Measurements from ENCODE around the gene DNAI7.
A peak's percentile ranks its signal among the peaks of the same experiment; 100 is the strongest.

Gene DNAI7

GRCh38 chr12:25186038-25186787 lies 8.7 kb downstream of the DNAI7 start:
- H3K4me3 ChIP-seq (ENCODE audit: control insufficient read depth, low read depth, low read length), result no peak overlapping the region
- no peak for TF ChIP-seq CTCF (conservative IDR thresholded peaks at IDR 0.05; ENCODE audit: control insufficient read depth, insufficient read depth, low read depth, low read length)
- DNase-seq (ENCODE audit: low read depth), result no peak

- TF ChIP-seq CTCF (conservative IDR thresholded peaks at IDR 0.05; ENCODE audit: control insufficient read depth, insufficient read depth, low read depth, low read length), result no peak
- H3K4me3 ChIP-seq (ENCODE audit: control insufficient read depth, low read depth, low read length), result no peak overlapping the region
- no peak for DNase-seq (ENCODE audit: low read depth)
These were observed 10.8 kb downstream of the DNAI7 start for GRCh38 chr12:25184132-25184531.

- no peak for TF ChIP-seq CTCF (conservative IDR thresholded peaks at IDR 0.05; ENCODE audit: control insufficient read depth, insufficient read depth, low read depth, low read length)
- no peak overlapping the region for H3K4me3 ChIP-seq (ENCODE audit: control insufficient read depth, low read depth, low read length)
- no peak for DNase-seq (ENCODE audit: low read depth)
These were observed 12.2 kb downstream of the DNAI7 start for GRCh38 chr12:25182765-25183164.

- DNase-seq (ENCODE audit: low read depth), result no peak
- no peak overlapping the region for H3K4me3 ChIP-seq (ENCODE audit: control insufficient read depth, low read depth, low read length)
- TF ChIP-seq CTCF (conservative IDR thresholded peaks at IDR 0.05; ENCODE audit: control insufficient read depth, insufficient read depth, low read depth, low read length), result no peak
These were observed 32.1 kb downstream of the DNAI7 start for GRCh38 chr12:25162866-25163265.

- no peak for DNase-seq (ENCODE audit: low read depth)
- TF ChIP-seq CTCF (conservative IDR thresholded peaks at IDR 0.05; ENCODE audit: control insufficient read depth, insufficient read depth, low read depth, low read length), result no peak
- no peak overlapping the region for H3K4me3 ChIP-seq (ENCODE audit: control insufficient read depth, low read depth, low read length)
These were observed 38.9 kb downstream of the DNAI7 start for GRCh38 chr12:25156061-25156460.

GRCh38 chr12:25155022-25155576 lies 39.9 kb downstream of the DNAI7 start:
- peak; percentile 49 for DNase-seq (ENCODE audit: low read depth)
- TF ChIP-seq CTCF (conservative IDR thresholded peaks at IDR 0.05; ENCODE audit: control insufficient read depth, insufficient read depth, low read depth, low read length), result peak; percentile 76
- H3K4me3 ChIP-seq (ENCODE audit: control insufficient read depth, low read depth, low read length), result no peak overlapping the region
